ENCODE results near the gene C2orf49. TPM values are rescaled to one million over a fixed set of nuclear protein-coding genes. Genes with fewer than 3 reads are reported as not detected.

Gene C2orf49
- total RNA-seq (29.3 and 32.1 TPM in 2 replicates), polyA plus RNA-seq (7.5 and 10.8 TPM in 2 replicates), polyA minus RNA-seq (7.5 and 9.8 TPM in 2 replicates)
- total RNA-seq (2013) = 20.8 TPM

GRCh38 chr2:105337122-105338019, at the start of gene C2orf49:
Gene C2orf49 (plus strand): TSS chr2:105337540. CDS start chr2:105337588, 48 bp downstream.
- Histone ChIP-seq H3K9ac (ENCODE audit: low read length) (peak within 1 kb of the TSS; percentile 90), H3K36me3 (replicated peaks in 1 of 2; ENCODE audit: control extremely low read depth in 1 of 2, control insufficient read depth in 1 of 2, extremely low read depth in 1 of 2, insufficient read depth in 2 of 2, low read length in 1 of 2) (peaks cover 0 to 21% of the 10 kb centered on the region in 2 experiments), H3K4me1 (ENCODE audit: control insufficient read depth in 2 of 2, insufficient read depth in 2 of 2, low read length in 2 of 2) (peaks cover 17 to 21% of the 10 kb centered on the region in 2 donors), H3K27me3 (replicated peaks in 1 of 4; ENCODE audit: control extremely low read depth in 1 of 4, control insufficient read depth in 3 of 4, insufficient read depth in 4 of 4, low read length in 3 of 4) (no peaks in the 10 kb centered on the region), H4K20me1 (ENCODE audit: control insufficient read depth, insufficient read depth, low read length, poor library complexity, severe bottlenecking) (no peaks in the 10 kb centered on the region), H2AFZ (ENCODE audit: insufficient read depth, low read depth, low read length, poor library complexity, severe bottlenecking) (peak within 1 kb of the TSS; percentile 97), H3K4me3 (ENCODE audit: control extremely low read depth in 1 of 5, extremely low read depth in 1 of 5, insufficient read depth in 1 of 5, low read depth in 2 of 5, low read length in 4 of 5) (peak within 1 kb of the TSS; percentile 84 to 95 (median 86)), H3K9me3 (ENCODE audit: control extremely low read depth in 1 of 3, control insufficient read depth in 2 of 3, insufficient read depth in 1 of 3, low read length in 2 of 3) (no peaks in the 10 kb centered on the region), H3K79me2 (ENCODE audit: control insufficient read depth, insufficient read depth, low read length) (peaks cover 31% of the 10 kb centered on the region), H3K4me2 (replicated peaks; ENCODE audit: low read depth, low read length, poor library complexity, severe bottlenecking) (peak within 1 kb of the TSS; percentile 74), H3K27ac (ENCODE audit: low read length in 2 of 2) (peak within 1 kb of the TSS; percentile 92 to 98)
- Mint-ChIP-seq H3K4me1 (peaks cover 27% of the 10 kb centered on the region), H3K4me3 (peak within 1 kb of the TSS; percentile 100), H3K27ac (peak within 1 kb of the TSS; percentile 99), H3K27me3 (no peaks in the 10 kb centered on the region), H3K9me3 (ENCODE audit: insufficient read depth) (no peaks in the 10 kb centered on the region)
- TF ChIP-seq EZH2 (IDR thresholded peaks at IDR 0.05; ENCODE audit: borderline replicate concordance, insufficient read depth, low read depth, low read length, poor library complexity, severe bottlenecking) (no peak), CTCF (IDR thresholded peaks at IDR 0.05) (no peak)
- intact Hi-C loops (cut with micrococcal nuclease) = loop anchor here (1.0 to 10.0 kb wide), 4 partner anchors 8 to 407 kb away; partner anchors contain the start of genes NCK2 and TGFBRAP1
- ChIA-PET POLR2A (interaction anchor here (1.3 kb wide), 1 partner anchor 9 kb away, joined by 6 read pairs; no protein-coding TSS in a partner anchor), CTCF (no interaction called here)
- DNase-seq (peak; percentile 95), ATAC-seq (ENCODE audit: low read depth) (peak; percentile 93)
- 2% methylated on average over 46 of the region's 58 CpGs for WGBS (ENCODE audit: insufficient coverage)

GRCh38 chr2:105287692-105288091, 49.6 kb upstream of the C2orf49 start:
- no peak for ATAC-seq (ENCODE audit: low read depth)
- Histone ChIP-seq H3K4me2 (replicated peaks; ENCODE audit: low read depth, low read length, poor library complexity, severe bottlenecking) (no peak overlapping the region), H3K4me1 (ENCODE audit: control insufficient read depth in 2 of 2, insufficient read depth in 2 of 2, low read length in 2 of 2) (no peaks in the 10 kb centered on the region), H3K27me3 (replicated peaks in 1 of 4; ENCODE audit: control extremely low read depth in 1 of 4, control insufficient read depth in 3 of 4, insufficient read depth in 4 of 4, low read length in 3 of 4) (no peaks in the 10 kb centered on the region), H4K20me1 (ENCODE audit: control insufficient read depth, insufficient read depth, low read length, poor library complexity, severe bottlenecking) (no peaks in the 10 kb centered on the region), H2AFZ (ENCODE audit: insufficient read depth, low read depth, low read length, poor library complexity, severe bottlenecking) (no peak overlapping the region), H3K9ac (ENCODE audit: low read length) (no peak overlapping the region), H3K9me3 (ENCODE audit: control extremely low read depth in 1 of 3, control insufficient read depth in 2 of 3, insufficient read depth in 1 of 3, low read length in 2 of 3) (no peaks in the 10 kb centered on the region), H3K4me3 (ENCODE audit: control extremely low read depth in 1 of 5, extremely low read depth in 1 of 5, insufficient read depth in 1 of 5, low read depth in 2 of 5, low read length in 4 of 5) (no peak overlapping the region), H3K79me2 (ENCODE audit: control insufficient read depth, insufficient read depth, low read length) (no peaks in the 10 kb centered on the region), H3K36me3 (replicated peaks in 1 of 2; ENCODE audit: control extremely low read depth in 1 of 2, control insufficient read depth in 1 of 2, extremely low read depth in 1 of 2, insufficient read depth in 2 of 2, low read length in 1 of 2) (peaks cover 1 to 74% of the 10 kb centered on the region in 2 experiments), H3K27ac (ENCODE audit: low read length in 2 of 2) (no peak overlapping the region)
- Mint-ChIP-seq H3K27ac (no peak overlapping the region), H3K27me3 (no peaks in the 10 kb centered on the region), H3K9me3 (ENCODE audit: insufficient read depth) (no peaks in the 10 kb centered on the region), H3K4me3 (no peak overlapping the region), H3K4me1 (no peaks in the 10 kb centered on the region)
- TF ChIP-seq CTCF (IDR thresholded peaks at IDR 0.05) (peak; percentile 45), EZH2 (IDR thresholded peaks at IDR 0.05; ENCODE audit: borderline replicate concordance, insufficient read depth, low read depth, low read length, poor library complexity, severe bottlenecking) (no peak)
- peak; percentile 35 for DNase-seq
- no CpG with 5 or more reads among the region's 5 CpGs for WGBS (ENCODE audit: insufficient coverage)
- intact Hi-C loops (cut with micrococcal nuclease) = no loop called here
- POLR2A ChIA-PET = no interaction called here
- CTCF ChIA-PET = interaction anchor here (1.0 kb wide), 1 partner anchor 172 kb away, joined by 3 read pairs; no protein-coding TSS in a partner anchor

Data from B cell (primary cell).